K562 (cell line): ENCODE measurements around the gene SCN5A. TPM values are rescaled to one million over a fixed set of nuclear protein-coding genes. Genes with fewer than 3 reads are reported as not detected.

Experiments
- ADNP ChIP-seq: fragments of 200-800 bp; sonication (Bioruptor generic); IDR thresholded peaks from 2 replicates; pipeline ENCODE4 v1.6.1; 2016; ENCODE audit warnings: missing genetic modification characterization, missing compliant biosample characterization
- BCOR ChIP-seq: fragments of 450-650 bp; IDR thresholded peaks from 2 replicates; pipeline ENCODE4 v1.6.1; 2016
- FOXO4 ChIP-seq: fragments of 450-650 bp; formaldehyde crosslinking; IDR thresholded peaks from 2 replicates; pipeline ENCODE4 v1.4.0; 2020; ENCODE audit warnings: mild to moderate bottlenecking, moderate library complexity
- JUN ChIP-seq, 2 experiments: sonication (generic) in 1 of 2; formaldehyde crosslinking in 1 of 2; IDR thresholded peaks; 2 replicates each; pipeline versions ENCODE4 v1.6.1 to v1.8.0; 2012 to 2022; ENCODE audit warnings: borderline replicate concordance in 2 of 2, mild to moderate bottlenecking in 2 of 2, improper control_type of control experiment in 1 of 2, low read depth in 1 of 2, low read length in 1 of 2, missing genetic modification reagents in 1 of 2
- MXD1 ChIP-seq: fragments of 250-450 bp; sonication (Bioruptor Pico); IDR thresholded peaks from 2 replicates; pipeline ENCODE4 v1.8.0; 2021; ENCODE audit warnings: borderline replicate concordance, mild to moderate bottlenecking, moderate library complexity; ENCODE audit not compliant: poor library complexity, severe bottlenecking
- ZFP36 ChIP-seq: fragments of 150-350 bp; IDR thresholded peaks from 2 replicates; pipeline ENCODE4 v1.6.1; 2018; ENCODE audit warnings: low read length, low read depth; ENCODE audit not compliant: partially characterized antibody
- ZNF280A ChIP-seq: fragments of 450-650 bp; IDR thresholded peaks from 2 replicates; pipeline ENCODE4 v1.6.1; 2018; ENCODE audit warnings: mild to moderate bottlenecking, low read depth; ENCODE audit not compliant: partially characterized antibody
- polyA plus RNA-seq, 8 experiments: library from polyadenylated mRNA; depleted of rRNA in 4 of 8; stranded (reverse) in 5 of 8; unstranded in 3 of 8; fragments of >200 nt; fragmentation: Nextera tagmentation in 2 of 8; fragmentation: Illumina TruSeq in 1 of 8; extraction: Ambion mirVana in 2 of 8; extraction: Trizol in 1 of 8; gene quantifications; 2 replicates each; pipeline versions ENCODE4 v1.2.1 to v1.2.3, GENCODE V29; 2011 to 2014; ENCODE audit warnings: inconsistent platforms in 1 of 8, missing spikeins in 1 of 8
- total RNA-seq, 7 experiments: library from RNA; depleted of rRNA in 6 of 7; stranded (reverse); fragments of >200 nt in 6 of 7; fragmentation: Illumina TruSeq in 2 of 7; extraction: Trizol in 2 of 7; gene quantifications; 2 replicates each; pipeline versions ENCODE4 v1.2.1 to v1.2.3, GENCODE V29; 2011 to 2021; ENCODE audit warnings: low replicate concordance in 1 of 7

The SCN5A gene
- total and polyA plus RNA-seq, 9 of the 15 experiments (the other 6 are each of a cell fraction or from before 2014, with no cell fraction given): 0.07 to 1.4 (median 0.21) TPM; not detected in 2

- no peak for TF ChIP-seq ZNF280A
- no peak for TF ChIP-seq JUN (IDR thresholded peaks at IDR 0.05; ENCODE audit: borderline replicate concordance, low read depth, low read length)
- TF ChIP-seq JUN (CRISPR knock-in tag; IDR thresholded peaks at IDR 0.05; ENCODE audit: borderline replicate concordance): no peak
- no peak for TF ChIP-seq FOXO4 (CRISPR knock-in tag)
- TF ChIP-seq BCOR: no peak
- TF ChIP-seq ADNP (tag): no peak
- TF ChIP-seq MXD1 (CRISPR knock-in tag): no peak
- TF ChIP-seq ZFP36: no peak
- TF ChIP-seq, all 486 proteins: peak for 0
These were observed 35.1 kb upstream of the SCN5A start (continued) for GRCh38 chr3:38684546-38684945.
